Peyer's patch (tissue), 4 donors: ENCODE measurements around the gene MDFIC. TPM values are rescaled to one million over a fixed set of nuclear protein-coding genes. Genes with fewer than 3 reads are reported as not detected.

Experiments used
- DNase-seq, 3 donors: peaks; one replicate each; pipeline ENCODE4 v3.0.0-alpha.2; 2017 to 2019
- H3K27ac ChIP-seq, 4 donors: fragments of 200-600 bp; sonication (generic); one replicate each; pipeline ENCODE4 v1.5.1; 2016 to 2019
- H3K27me3 ChIP-seq, 2 donors: fragments of 200-600 bp; sonication (generic); one replicate each; pipeline ENCODE4 v1.5.1; 2019
- H3K36me3 ChIP-seq, 3 donors: fragments of 200-600 bp; sonication (generic); one replicate each; pipeline ENCODE4 v1.5.1; 2016 to 2019
- H3K4me1 ChIP-seq, 4 donors: fragments of 200-600 bp; sonication (generic); one replicate each; pipeline ENCODE4 v1.5.1; 2016 to 2019
- H3K4me3 ChIP-seq, 4 donors: fragments of 200-600 bp; sonication (generic); 1 replicate in 3 of 4; 2 replicates in 1 of 4; pipeline ENCODE4 v1.5.1; 2016 to 2019; ENCODE audit warnings: mild to moderate bottlenecking in 1 of 4
- H3K9me3 ChIP-seq, 4 donors: fragments of 200-600 bp; sonication (generic); one replicate each; pipeline ENCODE4 v1.5.1; 2016 to 2019; ENCODE audit warnings: mild to moderate bottlenecking in 1 of 4
- POLR2A ChIP-seq, 2 donors: fragments of 450-650 bp; IDR thresholded peaks; one replicate each; pipeline ENCODE4 v1.5.1; 2017; ENCODE audit warnings: antibody characterized with exemption in 2 of 2, mild to moderate bottlenecking in 2 of 2, moderate library complexity in 2 of 2
- total RNA-seq, 4 donors: library from RNA; depleted of rRNA; stranded (reverse); fragments of >200 nt; gene quantifications; one replicate each; pipeline ENCODE4 v1.1.0, GENCODE V29; 2016
- TF ChIP-seq, protein P1 (sequence below), 6 experiments: fragments of 450-650 bp in 4 of 6; fragments of 200-600 bp in 2 of 6; sonication (generic) in 1 of 6; IDR thresholded peaks; one replicate each; pipeline ENCODE4 v1.5.1; 2017 to 2019; ENCODE audit warnings: antibody characterized with exemption in 6 of 6, mild to moderate bottlenecking in 3 of 6, moderate library complexity in 1 of 6

MDFIC gene
- total RNA-seq, 4 donors from 2014 or later: 4.3 to 36.3 (median 9.0) TPM

DNA sequence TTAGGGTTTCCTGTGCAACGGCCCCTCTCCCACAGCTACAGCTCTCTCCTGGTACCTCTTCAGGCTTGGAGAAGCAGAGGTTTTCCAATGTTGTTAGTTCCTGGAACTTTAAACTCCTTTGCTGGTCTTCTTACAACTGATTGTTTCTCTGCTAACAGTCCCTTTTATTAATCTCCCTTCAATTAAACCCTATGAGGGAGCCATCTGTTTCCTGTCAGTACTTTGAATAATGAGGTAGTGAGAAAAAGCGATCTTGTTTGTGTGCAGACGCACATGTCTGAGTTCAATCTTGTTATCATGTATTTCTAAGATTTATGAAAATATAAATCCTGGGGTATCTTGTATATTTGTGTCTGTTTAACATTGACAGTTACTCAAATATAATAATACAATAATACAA, 102.4 kb downstream of the MDFIC start:
- no peak overlapping the region for H3K4me3 ChIP-seq
- H3K27me3 ChIP-seq: no peaks in the 10 kb centered on the region
- DNase-seq: no peak
- no peaks in the 10 kb centered on the region for H3K9me3 ChIP-seq
- TF ChIP-seq, protein P1, sequence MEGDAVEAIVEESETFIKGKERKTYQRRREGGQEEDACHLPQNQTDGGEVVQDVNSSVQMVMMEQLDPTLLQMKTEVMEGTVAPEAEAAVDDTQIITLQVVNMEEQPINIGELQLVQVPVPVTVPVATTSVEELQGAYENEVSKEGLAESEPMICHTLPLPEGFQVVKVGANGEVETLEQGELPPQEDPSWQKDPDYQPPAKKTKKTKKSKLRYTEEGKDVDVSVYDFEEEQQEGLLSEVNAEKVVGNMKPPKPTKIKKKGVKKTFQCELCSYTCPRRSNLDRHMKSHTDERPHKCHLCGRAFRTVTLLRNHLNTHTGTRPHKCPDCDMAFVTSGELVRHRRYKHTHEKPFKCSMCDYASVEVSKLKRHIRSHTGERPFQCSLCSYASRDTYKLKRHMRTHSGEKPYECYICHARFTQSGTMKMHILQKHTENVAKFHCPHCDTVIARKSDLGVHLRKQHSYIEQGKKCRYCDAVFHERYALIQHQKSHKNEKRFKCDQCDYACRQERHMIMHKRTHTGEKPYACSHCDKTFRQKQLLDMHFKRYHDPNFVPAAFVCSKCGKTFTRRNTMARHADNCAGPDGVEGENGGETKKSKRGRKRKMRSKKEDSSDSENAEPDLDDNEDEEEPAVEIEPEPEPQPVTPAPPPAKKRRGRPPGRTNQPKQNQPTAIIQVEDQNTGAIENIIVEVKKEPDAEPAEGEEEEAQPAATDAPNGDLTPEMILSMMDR (IDR thresholded peaks at IDR 0.05): no peak
- TF ChIP-seq POLR2A (IDR thresholded peaks at IDR 0.05): no peak
- no peaks in the 10 kb centered on the region for H3K4me1 ChIP-seq
- no peak overlapping the region for H3K27ac ChIP-seq
- no peaks in the 10 kb centered on the region for H3K36me3 ChIP-seq

DNA sequence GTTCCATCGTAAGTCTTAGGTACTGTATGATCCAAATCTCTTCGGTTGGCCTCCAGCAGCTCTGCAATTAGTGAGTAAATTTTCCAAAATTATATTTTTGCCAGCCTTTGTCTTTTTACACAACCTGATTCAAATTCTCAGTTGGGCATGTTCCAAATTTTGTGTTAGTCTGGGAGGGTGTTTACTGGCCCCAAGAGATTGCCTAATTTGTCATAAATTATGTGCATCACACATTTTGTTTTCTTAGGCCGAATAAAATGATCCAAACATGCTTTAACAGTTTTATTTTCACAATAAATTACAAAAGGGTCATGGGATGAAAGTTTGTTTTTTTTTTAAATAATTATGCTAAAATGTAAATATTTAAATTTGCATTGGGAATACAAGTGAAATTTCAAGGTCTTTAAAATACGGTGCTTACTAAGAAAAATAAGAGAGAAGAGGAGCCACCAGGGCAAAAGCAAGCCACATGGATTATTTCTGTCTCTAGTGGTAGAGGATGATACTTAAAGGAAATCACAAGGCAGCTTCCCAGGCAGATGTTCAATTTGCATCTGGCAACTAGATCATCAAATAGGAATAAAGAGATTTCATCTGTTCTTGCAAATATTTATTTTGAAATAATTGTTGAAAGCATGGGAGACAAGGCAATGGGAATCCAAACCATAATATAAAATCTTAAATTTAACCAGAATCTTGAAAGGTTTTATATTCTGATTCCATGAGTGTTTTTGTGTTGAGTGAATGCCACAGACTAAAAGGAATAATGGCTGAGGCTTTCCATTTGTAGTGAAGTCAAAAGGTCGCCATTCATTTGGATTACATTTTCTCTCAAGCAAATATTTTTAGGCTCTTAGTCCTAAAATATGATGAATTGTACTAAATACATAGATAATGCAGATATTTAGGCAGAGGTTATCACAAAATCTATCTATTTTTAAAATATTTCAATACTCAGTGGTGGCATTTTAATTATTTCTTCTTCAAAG, 111.1 kb downstream of the MDFIC start:
- Histone ChIP-seq H3K4me3 (no peak overlapping the region), H3K9me3 (no peaks in the 10 kb centered on the region), H3K4me1 (no peaks in the 10 kb centered on the region), H3K36me3 (no peaks in the 10 kb centered on the region), H3K27ac (no peak overlapping the region), H3K27me3 (no peaks in the 10 kb centered on the region)
- TF ChIP-seq POLR2A (IDR thresholded peaks at IDR 0.05): no peak
- TF ChIP-seq, protein P1 (IDR thresholded peaks at IDR 0.05): peak in 1 of 6 experiments; percentile 8
- no peak for DNase-seq

DNA sequence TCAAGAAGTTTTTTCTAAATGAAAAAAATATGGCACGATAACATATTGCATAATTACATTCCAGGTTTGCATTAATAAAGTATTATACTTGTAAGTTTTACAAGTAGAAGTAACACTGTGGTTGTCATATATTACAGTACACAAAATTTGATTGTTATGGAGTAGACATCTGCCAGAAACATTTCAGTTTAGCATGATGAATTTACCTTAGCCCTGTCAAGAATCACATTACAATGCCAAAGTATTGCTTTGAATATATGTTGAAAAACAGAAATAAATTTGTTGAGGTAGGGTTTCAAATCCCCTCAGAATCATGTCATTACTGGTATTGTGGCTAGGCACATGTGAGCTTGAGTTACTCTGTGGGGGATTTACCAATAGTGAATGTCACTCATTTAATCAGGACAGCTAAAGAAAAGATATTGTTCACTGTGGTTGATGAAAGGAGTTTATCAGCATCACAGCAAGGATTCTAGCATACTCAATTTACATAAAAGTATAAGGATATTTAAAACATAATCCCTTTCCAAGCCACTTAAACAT, 112.1 kb downstream of the MDFIC start:
- Histone ChIP-seq H3K4me3 (no peak overlapping the region), H3K9me3 (no peaks in the 10 kb centered on the region), H3K27ac (no peak overlapping the region), H3K36me3 (no peaks in the 10 kb centered on the region), H3K27me3 (no peaks in the 10 kb centered on the region), H3K4me1 (no peaks in the 10 kb centered on the region)
- TF ChIP-seq, protein P1 (IDR thresholded peaks at IDR 0.05): no peak
- no peak for TF ChIP-seq POLR2A (IDR thresholded peaks at IDR 0.05)
- DNase-seq: no peak

DNA sequence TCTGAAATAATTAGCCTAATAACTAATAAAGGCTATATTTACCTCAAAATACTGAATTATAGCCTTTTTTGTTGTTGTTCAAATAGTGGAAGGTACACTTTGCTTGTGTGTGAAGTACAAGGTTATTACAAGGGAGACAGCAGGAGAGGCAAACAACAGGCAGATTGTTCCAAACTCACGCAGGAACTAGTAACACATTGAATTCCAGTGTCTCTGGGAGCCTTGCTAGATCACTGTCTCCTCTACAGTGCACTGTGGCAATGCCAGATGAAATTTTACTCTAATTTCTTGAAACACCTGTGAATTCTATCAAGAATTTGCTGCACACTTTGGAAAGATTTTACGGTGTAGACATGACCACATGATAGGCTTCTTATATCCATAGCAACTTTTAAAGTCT, 112.6 kb downstream of the MDFIC start:
- no peaks in the 10 kb centered on the region for H3K27me3 ChIP-seq

DNA sequence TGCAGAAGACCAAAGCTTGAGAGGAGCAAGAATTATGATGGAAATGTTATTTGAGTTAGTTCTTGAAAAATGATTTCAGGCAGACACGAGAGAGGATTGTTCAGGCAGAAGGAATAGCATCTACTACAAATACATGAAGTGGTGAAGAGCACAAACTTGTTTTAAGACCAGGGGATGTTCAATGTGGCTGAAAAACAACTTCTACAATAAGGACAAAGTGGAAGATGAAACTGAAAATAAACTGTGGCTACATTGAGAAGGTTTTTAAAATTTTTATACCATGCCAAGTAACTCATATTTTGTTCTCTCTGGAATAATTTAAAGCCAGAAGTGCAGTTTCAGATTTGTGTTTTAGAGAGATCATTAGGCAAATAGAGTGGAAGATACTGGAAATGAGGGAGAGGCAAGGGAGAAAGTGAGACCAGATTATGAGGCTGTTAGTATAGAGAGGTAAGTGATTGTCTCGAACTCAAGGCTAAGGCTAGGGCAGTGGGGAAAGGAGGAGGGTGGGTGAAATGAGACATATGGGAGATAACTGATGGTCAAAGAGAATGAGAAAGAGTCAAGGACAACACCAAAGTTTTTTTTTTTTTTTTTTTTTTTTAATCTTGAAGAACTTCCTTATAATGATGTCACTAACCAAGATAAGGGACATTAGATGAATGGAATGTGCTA, 115.4 kb downstream of the MDFIC start:
- no peaks in the 10 kb centered on the region for H3K9me3 ChIP-seq
- no peaks in the 10 kb centered on the region for H3K27me3 ChIP-seq
- no peak for DNase-seq
- TF ChIP-seq POLR2A (IDR thresholded peaks at IDR 0.05): no peak
- TF ChIP-seq, protein P1 (IDR thresholded peaks at IDR 0.05): no peak
- H3K27ac ChIP-seq: no peak overlapping the region
- no peak overlapping the region for H3K4me3 ChIP-seq
- no peaks in the 10 kb centered on the region for H3K4me1 ChIP-seq
- no peaks in the 10 kb centered on the region for H3K36me3 ChIP-seq

More for the DNA sequence above, 112.6 kb downstream of the MDFIC start:
- no peak for DNase-seq
- Histone ChIP-seq H3K27ac (no peak overlapping the region), H3K9me3 (no peaks in the 10 kb centered on the region), H3K4me1 (no peaks in the 10 kb centered on the region), H3K36me3 (no peaks in the 10 kb centered on the region), H3K4me3 (no peak overlapping the region)
- no peak for TF ChIP-seq POLR2A (IDR thresholded peaks at IDR 0.05)
- TF ChIP-seq, protein P1 (IDR thresholded peaks at IDR 0.05): no peak
